Esophagus squamous epithelium (tissue), 5 donors: ENCODE measurements around the gene TMPRSS5. TPM values are rescaled to one million over a fixed set of nuclear protein-coding genes. Genes with fewer than 3 reads are reported as not detected.
A peak's percentile ranks its signal among the peaks of the same experiment; 100 is the strongest.

Experiments
- DNase-seq: peaks from one replicate; lab custom pipeline; 2025; lab: John Stamatoyannopoulos, UW
- H3K27ac ChIP-seq, 4 donors: fragments of 200-600 bp; sonication (generic); one replicate each; pipeline ENCODE4 v1.5.1; 2016 to 2019; ENCODE audit warnings: mild to moderate bottlenecking in 1 of 4
- H3K27me3 ChIP-seq, 4 donors: fragments of 200-600 bp; sonication (generic); 1 replicate in 3 of 4; 2 replicates in 1 of 4; pipeline versions ENCODE4 v1.5.1 to v1.6.0; 2017 to 2021; ENCODE audit warnings: antibody characterized with exemption in 1 of 4
- H3K36me3 ChIP-seq, 3 donors: fragments of 200-600 bp; sonication (generic); one replicate each; pipeline ENCODE4 v1.5.1; 2016 to 2019
- H3K4me1 ChIP-seq, 3 donors: fragments of 200-600 bp; sonication (generic); one replicate each; pipeline ENCODE4 v1.5.1; 2017 to 2019
- H3K4me3 ChIP-seq, 4 donors: fragments of 200-600 bp; sonication (generic); 1 replicate in 3 of 4; 2 replicates in 1 of 4; pipeline ENCODE4 v1.5.1; 2016 to 2019; ENCODE audit warnings: mild to moderate bottlenecking in 2 of 4, moderate library complexity in 1 of 4
- H3K9me3 ChIP-seq, 3 donors: fragments of 200-600 bp; sonication (generic); one replicate each; pipeline ENCODE4 v1.5.1; 2016 to 2019
- POLR2A ChIP-seq, 4 donors: fragments of 450-650 bp; IDR thresholded peaks; one replicate each; pipeline ENCODE4 v1.6.1; 2017; ENCODE audit warnings: antibody characterized with exemption in 4 of 4, mild to moderate bottlenecking in 4 of 4, moderate library complexity in 3 of 4
- whole genome bisulfite sequencing, 2 donors: methylation state at CpG; one replicate each; pipeline ENCODE4 v1.1.5; 2018; 5-methylcytosine and 5-hydroxymethylcytosine counted together
- intact Hi-C: fragments of 100-400 bp; cut with DNase I; formaldehyde crosslinking; loops from one replicate; pipeline ENCODE4 v1.15.0; 2022
- total RNA-seq, 4 donors: library from RNA; depleted of rRNA; stranded (reverse); fragments of >200 nt; gene quantifications; one replicate each; pipeline ENCODE4 v1.1.0, GENCODE V29; 2016
- TF ChIP-seq, protein P1 (sequence below), 6 experiments: fragments of 450-650 bp in 4 of 6; fragments of 200-600 bp in 2 of 6; sonication (generic) in 2 of 6; IDR thresholded peaks; one replicate each; pipeline ENCODE4 v1.5.1; 2016 to 2019; ENCODE audit warnings: antibody characterized with exemption in 6 of 6, mild to moderate bottlenecking in 4 of 6, moderate library complexity in 4 of 6
- donor health status: DM: yes; HTN: yes; CAD: no.

The TMPRSS5 gene
- total RNA-seq, 4 donors from 2014 or later: 0.19 to 1.3 (median 0.35) TPM; not detected in 1

DNA sequence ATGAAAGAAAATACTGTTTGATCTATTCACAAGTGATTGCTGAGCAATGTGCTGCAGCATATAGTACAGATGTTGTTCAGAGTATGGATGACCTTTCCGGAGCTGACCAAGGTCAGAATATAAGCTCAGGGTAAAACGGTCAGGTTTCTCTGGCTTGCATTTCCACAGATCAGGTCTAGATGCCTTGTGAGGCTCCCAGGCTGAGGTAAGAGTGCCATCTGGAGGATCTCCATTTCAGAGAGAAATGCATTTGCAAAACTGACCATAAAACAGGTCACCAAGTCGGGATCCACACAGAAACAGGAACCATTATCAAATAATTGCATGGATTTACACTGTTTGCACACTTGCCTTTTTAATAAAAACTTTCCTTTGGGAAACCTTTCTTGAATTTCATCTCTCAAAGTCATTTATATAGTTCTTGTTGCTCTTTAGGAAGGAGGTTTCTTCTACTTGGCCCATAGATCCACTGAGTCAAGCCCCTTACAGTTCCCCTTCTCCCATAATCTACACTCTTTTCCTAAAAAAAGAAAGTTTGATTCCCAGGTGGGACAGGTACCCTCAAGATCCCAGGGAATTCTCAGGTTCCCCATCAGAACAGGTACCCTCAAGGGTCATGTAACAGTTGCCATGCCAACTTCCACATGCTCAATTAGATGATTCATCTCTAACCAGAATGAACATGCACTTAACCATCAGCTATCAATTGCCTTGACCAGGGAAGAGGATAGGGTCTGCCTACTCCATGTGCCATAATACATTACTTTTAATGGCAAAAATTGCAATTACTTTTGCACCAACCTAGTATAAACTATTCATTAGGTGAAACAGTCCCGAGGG, 25.0 kb upstream of the TMPRSS5 start:
- intact Hi-C loops: loop anchor here (5.0 kb wide), 1 partner anchor 424 kb away; no protein-coding TSS in a partner anchor

DNA sequence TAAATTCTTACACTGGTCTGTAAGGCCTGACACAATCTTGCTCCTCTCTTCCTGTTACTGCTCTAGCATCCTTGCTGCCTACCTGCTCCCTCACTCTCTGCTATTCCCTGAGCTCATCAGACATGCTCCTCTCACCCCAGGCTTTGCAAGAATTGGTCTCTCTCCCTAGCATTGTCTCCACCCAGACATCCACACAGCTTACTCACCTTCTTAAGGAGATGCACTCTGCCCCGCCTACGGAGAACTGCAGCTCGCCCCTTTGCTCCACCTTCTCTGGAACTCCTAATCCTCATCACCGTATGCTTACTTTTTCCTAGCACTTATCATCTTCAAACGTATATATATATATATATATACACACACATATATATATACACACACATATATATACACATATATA, 23.3 kb upstream of the TMPRSS5 start:
- Histone ChIP-seq H3K27me3 (no peaks in the 10 kb centered on the region), H3K36me3 (peaks cover 0 to 32% (median 0%) of the 10 kb centered on the region in 3 donors), H3K4me3 (no peak overlapping the region), H3K4me1 (no peaks in the 10 kb centered on the region), H3K27ac (no peak overlapping the region), H3K9me3 (no peaks in the 10 kb centered on the region)
- WGBS, 2 donors: 54 to 60% methylated on average over 5 of the region's 5 CpGs
- no peak for DNase-seq
- TF ChIP-seq, protein P1, sequence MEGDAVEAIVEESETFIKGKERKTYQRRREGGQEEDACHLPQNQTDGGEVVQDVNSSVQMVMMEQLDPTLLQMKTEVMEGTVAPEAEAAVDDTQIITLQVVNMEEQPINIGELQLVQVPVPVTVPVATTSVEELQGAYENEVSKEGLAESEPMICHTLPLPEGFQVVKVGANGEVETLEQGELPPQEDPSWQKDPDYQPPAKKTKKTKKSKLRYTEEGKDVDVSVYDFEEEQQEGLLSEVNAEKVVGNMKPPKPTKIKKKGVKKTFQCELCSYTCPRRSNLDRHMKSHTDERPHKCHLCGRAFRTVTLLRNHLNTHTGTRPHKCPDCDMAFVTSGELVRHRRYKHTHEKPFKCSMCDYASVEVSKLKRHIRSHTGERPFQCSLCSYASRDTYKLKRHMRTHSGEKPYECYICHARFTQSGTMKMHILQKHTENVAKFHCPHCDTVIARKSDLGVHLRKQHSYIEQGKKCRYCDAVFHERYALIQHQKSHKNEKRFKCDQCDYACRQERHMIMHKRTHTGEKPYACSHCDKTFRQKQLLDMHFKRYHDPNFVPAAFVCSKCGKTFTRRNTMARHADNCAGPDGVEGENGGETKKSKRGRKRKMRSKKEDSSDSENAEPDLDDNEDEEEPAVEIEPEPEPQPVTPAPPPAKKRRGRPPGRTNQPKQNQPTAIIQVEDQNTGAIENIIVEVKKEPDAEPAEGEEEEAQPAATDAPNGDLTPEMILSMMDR (IDR thresholded peaks at IDR 0.05): no peak
- TF ChIP-seq POLR2A (IDR thresholded peaks at IDR 0.05): no peak
- intact Hi-C loops: no loop called here

More for the DNA sequence above, 25.0 kb upstream of the TMPRSS5 start:
- no peak overlapping the region for H3K27ac ChIP-seq
- H3K4me1 ChIP-seq: no peaks in the 10 kb centered on the region
- DNase-seq: no peak
- H3K9me3 ChIP-seq: no peaks in the 10 kb centered on the region
- H3K4me3 ChIP-seq: no peak overlapping the region
- WGBS, 2 donors: 50 to 51% methylated on average over 4 of the region's 4 CpGs
- H3K27me3 ChIP-seq: no peaks in the 10 kb centered on the region
- no peak for TF ChIP-seq POLR2A (IDR thresholded peaks at IDR 0.05)
- TF ChIP-seq, protein P1 (IDR thresholded peaks at IDR 0.05): peak in 4 of 6 experiments; percentile 23 to 52 (median 34)
- peaks cover 0 to 48% (median 8%) of the 10 kb centered on the region in 3 donors for H3K36me3 ChIP-seq

DNA sequence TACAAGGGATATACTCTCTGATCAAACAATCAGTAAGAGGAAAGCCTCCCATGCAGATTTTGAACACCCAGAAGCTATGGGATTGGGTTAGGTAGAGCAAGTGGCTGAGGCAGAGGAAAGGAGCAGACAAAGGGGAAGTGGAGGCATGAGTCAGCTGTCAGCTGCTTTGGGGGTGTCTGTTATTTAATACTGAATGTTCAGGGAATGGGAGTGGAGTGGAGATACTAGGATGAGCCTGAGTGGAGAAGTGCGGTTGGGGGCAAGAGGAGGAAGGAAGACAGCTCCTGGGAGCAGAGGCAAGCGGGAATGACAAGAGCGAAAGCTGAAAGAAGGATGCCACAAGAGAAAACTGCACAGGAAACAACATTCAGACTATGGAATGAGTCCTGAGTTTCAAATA, 22.7 kb upstream of the TMPRSS5 start:
- Histone ChIP-seq H3K4me3 (no peak overlapping the region), H3K9me3 (no peaks in the 10 kb centered on the region), H3K4me1 (no peaks in the 10 kb centered on the region), H3K27ac (no peak overlapping the region), H3K36me3 (peaks cover 0 to 25% (median 0%) of the 10 kb centered on the region in 3 donors), H3K27me3 (no peaks in the 10 kb centered on the region)
- no peak for DNase-seq
- WGBS, 2 donors: 85 to 93% methylated on average over 3 of the region's 3 CpGs
- no peak for TF ChIP-seq POLR2A (IDR thresholded peaks at IDR 0.05)
- TF ChIP-seq, protein P1 (IDR thresholded peaks at IDR 0.05): no peak
- intact Hi-C loops: no loop called here

DNA sequence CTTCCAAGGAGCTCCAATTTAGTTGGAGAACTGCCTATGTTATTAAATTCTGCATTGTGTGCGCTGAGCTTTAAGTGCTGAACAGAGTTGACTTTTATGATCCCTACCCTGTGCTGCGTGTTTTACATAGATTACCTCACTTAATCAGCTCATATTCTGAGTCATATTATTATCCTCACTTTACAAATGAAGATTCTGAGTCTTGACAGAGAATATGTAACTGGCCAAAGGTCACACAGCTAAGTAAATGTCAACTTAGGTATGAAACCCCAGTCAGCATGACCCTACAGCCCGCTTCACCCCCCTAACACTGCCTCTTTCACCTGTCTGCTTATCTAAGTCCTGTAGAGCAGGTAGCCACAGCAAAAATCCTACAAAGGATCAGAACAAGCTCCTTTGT, 19.8 kb upstream of the TMPRSS5 start:
- H3K27me3 ChIP-seq: no peaks in the 10 kb centered on the region
- no peak overlapping the region for H3K27ac ChIP-seq
- H3K36me3 ChIP-seq: no peaks in the 10 kb centered on the region
- no peaks in the 10 kb centered on the region for H3K4me1 ChIP-seq
- TF ChIP-seq POLR2A (IDR thresholded peaks at IDR 0.05): no peak
- TF ChIP-seq, protein P1 (IDR thresholded peaks at IDR 0.05): no peak
- no peak for DNase-seq
- no peaks in the 10 kb centered on the region for H3K9me3 ChIP-seq
- WGBS, 2 donors: 86 to 90% methylated on average over 3 of the region's 3 CpGs
- intact Hi-C loops: no loop called here
- H3K4me3 ChIP-seq: no peak overlapping the region

DNA sequence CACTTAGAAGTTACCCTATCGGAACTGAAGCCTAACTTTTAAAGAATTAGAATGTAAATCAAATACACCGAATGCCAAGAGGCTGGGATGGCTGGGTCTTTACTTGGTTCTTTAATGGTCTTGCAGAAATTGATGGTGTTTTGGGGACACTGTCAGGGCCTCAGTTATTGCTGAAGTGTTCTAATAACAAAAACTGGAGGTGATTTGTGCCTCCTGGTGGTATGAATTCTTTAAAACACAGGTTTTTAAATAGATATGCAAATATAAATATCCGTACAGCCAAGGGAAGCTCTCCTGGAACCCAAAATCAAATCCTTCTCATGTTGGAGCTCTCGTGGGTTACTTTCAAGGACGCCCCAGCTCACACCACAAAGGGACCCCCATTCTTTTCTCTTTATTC, 19.3 kb upstream of the TMPRSS5 start:
- Histone ChIP-seq H3K9me3 (no peaks in the 10 kb centered on the region), H3K27ac (no peak overlapping the region), H3K27me3 (no peaks in the 10 kb centered on the region), H3K4me3 (no peak overlapping the region), H3K4me1 (no peaks in the 10 kb centered on the region), H3K36me3 (no peaks in the 10 kb centered on the region)
- no peak for DNase-seq
- WGBS, 2 donors: 80 to 91% methylated on average over 5 of the region's 5 CpGs
- no peak for TF ChIP-seq POLR2A (IDR thresholded peaks at IDR 0.05)
- TF ChIP-seq, protein P1 (IDR thresholded peaks at IDR 0.05): no peak
- intact Hi-C loops: no loop called here
